ENCODE data around the gene ALKBH3.

The ALKBH3 gene

DNA sequence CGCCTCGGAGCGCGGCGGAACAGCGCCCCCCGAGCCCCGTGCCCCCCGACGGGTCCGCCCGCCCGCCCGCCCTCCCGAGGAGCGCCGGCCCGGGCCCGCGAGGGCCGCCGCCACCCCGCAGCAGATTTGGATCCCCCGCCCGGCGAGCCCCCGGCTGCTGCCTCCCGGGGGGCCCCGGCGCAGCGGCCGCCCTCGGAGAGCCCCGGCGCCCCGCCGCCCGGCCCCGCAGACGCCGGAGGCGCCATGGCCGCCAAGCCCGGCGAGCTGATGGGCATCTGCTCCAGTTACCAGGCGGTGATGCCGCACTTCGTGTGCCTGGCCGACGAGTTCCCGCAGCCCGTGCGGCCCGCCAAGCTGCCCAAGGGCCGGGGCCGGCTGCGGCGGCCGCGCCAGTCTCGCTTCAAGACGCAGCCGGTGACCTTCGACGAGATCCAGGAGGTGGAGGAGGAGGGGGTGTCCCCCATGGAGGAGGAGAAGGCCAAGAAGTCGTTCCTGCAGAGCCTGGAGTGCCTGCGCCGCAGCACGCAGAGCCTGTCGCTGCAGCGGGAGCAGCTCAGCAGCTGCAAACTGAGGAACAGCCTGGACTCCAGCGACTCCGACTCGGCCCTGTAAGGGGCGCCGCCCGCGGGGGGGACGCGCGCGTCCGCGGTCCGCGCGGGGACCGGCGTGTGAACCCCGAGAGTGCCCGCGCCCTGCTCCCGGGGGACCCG lies 62.2 kb downstream of the ALKBH3 start:
- TF ChIP-seq ZFX (IDR thresholded peaks at IDR 0.05; ENCODE audit: borderline replicate concordance) = no peak
- TF ChIP-seq, protein P1, sequence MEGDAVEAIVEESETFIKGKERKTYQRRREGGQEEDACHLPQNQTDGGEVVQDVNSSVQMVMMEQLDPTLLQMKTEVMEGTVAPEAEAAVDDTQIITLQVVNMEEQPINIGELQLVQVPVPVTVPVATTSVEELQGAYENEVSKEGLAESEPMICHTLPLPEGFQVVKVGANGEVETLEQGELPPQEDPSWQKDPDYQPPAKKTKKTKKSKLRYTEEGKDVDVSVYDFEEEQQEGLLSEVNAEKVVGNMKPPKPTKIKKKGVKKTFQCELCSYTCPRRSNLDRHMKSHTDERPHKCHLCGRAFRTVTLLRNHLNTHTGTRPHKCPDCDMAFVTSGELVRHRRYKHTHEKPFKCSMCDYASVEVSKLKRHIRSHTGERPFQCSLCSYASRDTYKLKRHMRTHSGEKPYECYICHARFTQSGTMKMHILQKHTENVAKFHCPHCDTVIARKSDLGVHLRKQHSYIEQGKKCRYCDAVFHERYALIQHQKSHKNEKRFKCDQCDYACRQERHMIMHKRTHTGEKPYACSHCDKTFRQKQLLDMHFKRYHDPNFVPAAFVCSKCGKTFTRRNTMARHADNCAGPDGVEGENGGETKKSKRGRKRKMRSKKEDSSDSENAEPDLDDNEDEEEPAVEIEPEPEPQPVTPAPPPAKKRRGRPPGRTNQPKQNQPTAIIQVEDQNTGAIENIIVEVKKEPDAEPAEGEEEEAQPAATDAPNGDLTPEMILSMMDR (IDR thresholded peaks at IDR 0.05) = no peak
- H3K27ac ChIP-seq = no peak overlapping the region

DNA sequence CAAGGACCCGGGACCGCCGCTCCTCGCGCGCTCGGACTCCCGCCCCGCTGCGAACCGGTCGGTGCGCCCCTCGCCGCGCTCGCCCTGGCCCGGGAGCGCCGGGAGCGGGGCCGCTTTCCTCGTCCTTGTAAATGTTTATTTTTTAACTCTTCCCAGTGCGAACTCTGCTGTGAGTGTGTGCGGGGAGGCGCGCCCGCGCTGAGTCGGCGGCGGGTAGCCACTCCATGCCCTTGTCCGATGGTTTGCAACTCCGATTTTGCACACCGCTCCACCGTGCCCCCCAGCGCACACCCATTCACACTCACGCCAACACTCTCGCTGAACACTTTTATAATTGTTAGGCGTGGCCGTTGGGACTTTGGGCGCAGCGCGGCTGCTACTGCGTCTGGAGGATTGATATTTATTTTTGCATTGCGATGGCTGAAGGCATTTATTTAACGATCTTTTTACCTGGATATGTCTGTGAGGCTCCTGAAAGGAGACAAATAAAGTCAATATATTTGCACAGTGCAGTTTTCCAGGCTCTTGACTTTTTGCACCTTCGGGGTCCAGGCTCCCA lies 62.8 kb downstream of the ALKBH3 start:
- TF ChIP-seq, protein P1 (IDR thresholded peaks at IDR 0.05) = no peak
- TF ChIP-seq ZFX (IDR thresholded peaks at IDR 0.05; ENCODE audit: borderline replicate concordance) = no peak
- no peak overlapping the region for H3K27ac ChIP-seq

DNA sequence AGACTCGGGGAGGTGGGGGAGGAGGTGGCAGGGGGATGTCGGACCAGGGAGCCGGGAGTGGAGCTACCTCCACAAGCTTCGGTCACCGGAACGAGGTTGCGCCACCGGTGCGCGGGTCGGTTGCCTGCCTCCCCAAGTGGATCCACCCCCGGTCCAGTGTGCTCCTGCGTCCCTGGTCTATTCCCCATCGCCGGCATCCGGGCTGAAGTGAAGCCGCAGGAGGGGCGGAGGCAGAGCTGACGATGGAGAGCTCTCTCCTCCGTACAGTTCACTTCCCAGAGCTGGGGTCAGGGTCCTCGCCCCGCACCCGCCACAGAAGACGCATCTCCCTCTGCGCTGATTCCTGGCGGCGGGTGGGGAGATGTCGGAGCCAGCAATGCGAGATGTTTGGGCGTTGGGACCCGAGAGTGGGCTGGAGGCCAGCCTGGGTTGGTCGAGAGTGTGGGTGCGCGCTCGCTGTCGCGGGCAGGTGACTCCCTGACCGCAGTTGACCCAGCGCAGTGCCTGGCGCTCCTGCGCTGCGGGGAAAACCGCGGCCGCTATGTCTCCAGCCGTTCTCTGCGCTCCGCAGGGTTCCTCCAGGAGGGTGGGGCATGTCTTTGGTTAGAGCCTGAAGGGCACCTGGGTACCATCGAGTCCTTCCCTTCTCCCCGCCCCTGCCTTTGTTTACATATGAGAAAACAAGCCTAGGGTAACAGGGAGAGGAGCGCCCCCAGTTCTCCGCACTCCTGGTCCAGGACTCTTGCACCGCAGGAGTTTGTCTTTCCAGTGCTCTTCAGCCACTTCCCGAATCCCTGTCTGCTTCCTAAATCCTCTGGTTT lies 63.5 kb downstream of the ALKBH3 start:
- no peak overlapping the region for H3K27ac ChIP-seq
- no peak for TF ChIP-seq ZFX (IDR thresholded peaks at IDR 0.05; ENCODE audit: borderline replicate concordance)
- TF ChIP-seq, protein P1 (IDR thresholded peaks at IDR 0.05) = no peak

DNA sequence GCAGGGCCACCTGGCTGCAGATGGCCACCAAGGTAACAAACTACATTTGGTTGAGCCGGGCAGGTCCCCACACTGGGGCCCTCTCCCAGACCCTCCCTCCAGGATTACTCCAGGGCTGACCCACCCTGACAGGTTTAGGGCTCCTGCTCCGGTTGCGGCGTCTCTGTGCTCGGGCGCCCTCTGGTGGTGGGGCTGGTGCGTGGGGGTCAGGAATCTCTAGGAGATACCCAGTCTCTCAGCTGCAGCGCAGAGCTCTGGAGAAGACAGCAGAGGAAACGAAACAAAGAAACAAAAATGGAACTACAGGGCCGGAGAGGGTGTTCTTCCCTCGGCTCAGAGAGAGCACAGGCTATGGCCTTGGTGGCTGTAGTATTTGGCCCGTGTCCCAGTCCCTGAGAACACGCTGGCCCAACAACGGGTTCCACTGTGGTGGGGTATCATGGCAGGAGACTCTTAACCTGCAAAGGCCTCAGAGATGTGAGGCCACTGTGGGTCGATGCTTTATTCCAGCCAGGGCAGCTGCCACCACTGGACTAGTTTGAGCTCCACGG lies 64.2 kb downstream of the ALKBH3 start:
- no peak overlapping the region for H3K27ac ChIP-seq
- no peak for TF ChIP-seq ZFX (IDR thresholded peaks at IDR 0.05; ENCODE audit: borderline replicate concordance)
- TF ChIP-seq, protein P1 (IDR thresholded peaks at IDR 0.05) = peak; percentile 96

DNA sequence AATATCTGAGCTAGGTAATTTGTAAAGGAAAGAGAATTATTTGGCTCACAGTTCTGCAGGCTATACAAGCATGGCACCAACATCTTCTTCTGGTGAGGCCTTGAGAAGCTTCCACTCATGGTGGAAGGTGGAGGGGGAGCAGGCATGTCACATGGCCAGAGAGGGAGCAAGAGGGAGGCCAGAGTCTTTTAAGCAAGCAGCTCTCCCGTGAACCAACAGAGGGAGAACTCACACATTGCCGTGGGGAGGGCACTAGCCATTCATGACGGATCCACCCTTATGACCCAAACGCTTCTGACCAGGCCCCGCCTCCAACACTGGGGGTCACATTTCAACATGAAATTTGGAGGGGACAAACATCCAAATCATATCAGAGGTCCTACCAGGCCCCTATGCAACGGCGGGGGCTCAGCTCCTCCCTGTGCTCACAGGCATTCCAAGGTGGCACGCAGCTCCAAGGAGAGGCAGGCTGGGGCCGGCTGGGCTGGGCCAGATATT lies 66.4 kb downstream of the ALKBH3 start:
- TF ChIP-seq, protein P1 (IDR thresholded peaks at IDR 0.05) = peak; percentile 50
- TF ChIP-seq ZFX (IDR thresholded peaks at IDR 0.05; ENCODE audit: borderline replicate concordance) = no peak
- H3K27ac ChIP-seq = no peak overlapping the region

DNA sequence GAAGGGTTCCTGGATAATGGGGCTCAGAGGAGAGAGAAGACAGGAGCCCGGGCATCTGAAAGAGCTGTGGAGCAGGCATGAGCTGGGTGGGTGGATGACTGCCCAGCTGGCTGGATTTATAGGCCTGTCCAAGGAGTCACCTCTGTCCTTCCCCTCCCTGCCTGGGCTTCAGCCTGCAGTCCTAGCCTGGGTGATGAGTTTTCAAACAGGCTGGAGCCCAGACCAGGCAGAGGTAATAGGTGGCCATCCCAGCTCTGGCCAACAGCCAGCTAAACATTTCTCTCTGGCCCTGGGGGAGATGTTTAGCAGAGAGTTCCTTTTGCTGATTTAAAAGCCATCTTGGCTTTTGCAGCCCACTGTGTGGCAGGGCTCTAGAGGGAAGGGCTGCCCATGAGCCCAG lies 67.2 kb downstream of the ALKBH3 start:
- no peak for TF ChIP-seq ZFX (IDR thresholded peaks at IDR 0.05; ENCODE audit: borderline replicate concordance)
- TF ChIP-seq, protein P1 (IDR thresholded peaks at IDR 0.05) = no peak
- no peak overlapping the region for H3K27ac ChIP-seq

Data from 22Rv1 (cell line).